AG09309 (cell line): ENCODE data around the gene PYCARD.
"Not testable (repeated sequence)": the region's sequence is repeated elsewhere in the genome, so short reads cannot be mapped to it uniquely, and the experiment has no call there.

Source experiments
- DNase-seq: peaks from one replicate; pipeline ENCODE4 v3.0.0-alpha.2; 2010; ENCODE audit warnings: low read depth
- H3K4me3 ChIP-seq: 2 replicates; pipeline ENCODE4 v1.5.1; 2011; ENCODE audit warnings: mild to moderate bottlenecking, low read depth, low read length, moderate library complexity; ENCODE audit not compliant: control insufficient read depth
- TF ChIP-seq, protein P1 (sequence below): IDR thresholded peaks from 2 replicates; pipeline ENCODE4 v1.5.1; 2011; ENCODE audit warnings: mild to moderate bottlenecking, low read depth, low read length, inconsistent platforms; ENCODE audit not compliant: insufficient read depth, control insufficient read depth; ENCODE audit errors: missing control alignments

Gene PYCARD

DNA sequence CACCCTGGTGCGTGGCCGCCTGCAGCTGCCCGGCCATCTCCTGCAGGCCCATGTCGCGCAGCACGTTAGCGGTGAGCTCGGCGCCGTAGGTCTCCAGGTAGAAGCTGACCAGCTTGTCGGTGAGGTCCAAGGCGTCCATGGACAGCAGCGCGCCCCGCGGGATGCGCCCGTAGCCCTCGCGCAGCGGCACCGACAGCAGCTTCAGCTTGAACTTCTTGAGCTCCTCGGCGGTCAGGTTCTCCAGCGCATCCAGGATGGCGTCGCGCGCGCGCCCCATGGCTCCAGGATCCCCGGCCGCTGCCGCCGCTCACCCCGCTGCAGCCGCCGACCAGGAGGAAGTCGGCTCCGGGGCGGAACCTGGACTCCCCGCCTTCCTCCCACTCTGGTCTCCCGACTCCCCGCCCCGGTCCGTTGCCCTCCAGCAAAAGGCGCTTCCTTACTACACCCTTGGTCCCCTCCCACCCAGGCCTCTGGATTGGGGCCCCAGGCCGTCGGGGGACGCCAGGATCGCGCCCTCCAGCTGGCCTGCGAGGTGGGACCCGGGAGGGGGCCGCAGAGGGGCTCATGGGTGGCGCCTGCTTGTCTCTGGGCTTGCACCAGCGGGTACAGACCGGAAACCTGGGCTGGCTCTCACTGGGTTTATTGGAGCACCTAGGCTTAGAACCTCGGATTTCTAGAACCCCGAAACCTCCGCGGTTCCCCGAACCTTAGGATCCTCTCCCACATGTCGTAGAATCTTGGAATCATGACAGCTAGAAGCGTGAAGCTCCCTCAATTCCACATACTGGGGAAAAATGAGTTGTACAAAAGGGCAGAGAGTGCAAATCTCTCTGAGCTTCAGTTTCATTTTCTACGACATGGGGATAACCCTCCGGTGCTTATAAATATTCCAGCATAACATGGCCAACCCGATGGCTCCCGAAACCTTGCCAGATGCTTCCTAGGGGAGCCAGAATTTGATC lies at the start of gene PYCARD:
Gene PYCARD (minus strand): TSS at position 347 of the 962 bp plus-strand sequence. CDS start 70 bp downstream, at position 277.
- DNase-seq: no peak
- TF ChIP-seq, protein P1, sequence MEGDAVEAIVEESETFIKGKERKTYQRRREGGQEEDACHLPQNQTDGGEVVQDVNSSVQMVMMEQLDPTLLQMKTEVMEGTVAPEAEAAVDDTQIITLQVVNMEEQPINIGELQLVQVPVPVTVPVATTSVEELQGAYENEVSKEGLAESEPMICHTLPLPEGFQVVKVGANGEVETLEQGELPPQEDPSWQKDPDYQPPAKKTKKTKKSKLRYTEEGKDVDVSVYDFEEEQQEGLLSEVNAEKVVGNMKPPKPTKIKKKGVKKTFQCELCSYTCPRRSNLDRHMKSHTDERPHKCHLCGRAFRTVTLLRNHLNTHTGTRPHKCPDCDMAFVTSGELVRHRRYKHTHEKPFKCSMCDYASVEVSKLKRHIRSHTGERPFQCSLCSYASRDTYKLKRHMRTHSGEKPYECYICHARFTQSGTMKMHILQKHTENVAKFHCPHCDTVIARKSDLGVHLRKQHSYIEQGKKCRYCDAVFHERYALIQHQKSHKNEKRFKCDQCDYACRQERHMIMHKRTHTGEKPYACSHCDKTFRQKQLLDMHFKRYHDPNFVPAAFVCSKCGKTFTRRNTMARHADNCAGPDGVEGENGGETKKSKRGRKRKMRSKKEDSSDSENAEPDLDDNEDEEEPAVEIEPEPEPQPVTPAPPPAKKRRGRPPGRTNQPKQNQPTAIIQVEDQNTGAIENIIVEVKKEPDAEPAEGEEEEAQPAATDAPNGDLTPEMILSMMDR: no peak
- H3K4me3 ChIP-seq: peak within 1 kb of the TSS; percentile 69

DNA sequence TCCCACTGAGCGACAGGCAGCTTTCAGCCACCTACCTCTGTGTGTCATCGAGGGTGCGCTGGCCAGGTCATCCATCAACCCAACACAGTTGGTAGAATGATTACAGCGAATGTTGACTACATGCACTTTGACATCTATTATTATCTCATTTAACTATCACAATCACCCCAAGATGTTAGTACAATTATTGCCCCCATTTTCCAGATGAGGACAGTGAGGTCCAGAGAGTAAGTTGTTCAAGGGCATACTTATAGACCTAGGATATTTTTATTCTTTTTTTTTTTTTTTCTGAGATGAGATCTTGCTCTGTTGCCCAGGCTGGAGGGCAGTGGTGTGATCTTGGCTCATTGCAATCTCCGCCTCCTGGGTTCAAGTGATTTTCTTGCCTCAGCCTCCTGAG lies 48.9 kb upstream of the PYCARD start:
- DNase-seq: no peak
- TF ChIP-seq, protein P1: no peak
- no peak overlapping the region for H3K4me3 ChIP-seq

DNA sequence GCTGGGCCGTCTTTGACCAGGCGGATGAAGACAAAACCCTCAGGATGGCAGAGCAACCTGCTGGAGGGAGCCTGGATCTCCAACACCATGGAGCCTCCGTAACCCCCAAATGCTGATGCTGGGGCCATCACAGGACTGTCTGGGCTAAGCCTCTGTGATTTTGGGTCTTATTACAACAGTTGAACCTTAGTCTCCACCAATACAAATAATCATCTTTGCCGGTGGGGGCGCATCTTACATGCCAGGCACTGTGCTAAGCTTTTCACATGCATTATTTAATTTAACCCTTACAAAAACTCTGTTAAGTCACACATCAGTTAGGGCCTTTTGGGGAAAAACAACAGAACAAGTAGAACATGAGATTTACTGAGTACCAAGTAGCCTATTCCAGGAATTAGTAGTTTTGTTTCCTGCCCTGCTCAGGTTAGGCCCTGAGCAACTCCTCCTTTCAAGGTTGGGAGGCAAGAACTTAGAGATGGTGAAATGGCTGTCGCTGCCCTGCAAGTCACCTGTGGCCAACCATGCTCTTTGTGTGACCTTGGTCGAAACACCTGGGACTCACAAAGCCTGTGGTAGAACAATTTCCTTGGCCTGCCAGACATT lies 48.3 kb upstream of the PYCARD start:
- no peak overlapping the region for H3K4me3 ChIP-seq
- DNase-seq: no peak
- TF ChIP-seq, protein P1: no peak

DNA sequence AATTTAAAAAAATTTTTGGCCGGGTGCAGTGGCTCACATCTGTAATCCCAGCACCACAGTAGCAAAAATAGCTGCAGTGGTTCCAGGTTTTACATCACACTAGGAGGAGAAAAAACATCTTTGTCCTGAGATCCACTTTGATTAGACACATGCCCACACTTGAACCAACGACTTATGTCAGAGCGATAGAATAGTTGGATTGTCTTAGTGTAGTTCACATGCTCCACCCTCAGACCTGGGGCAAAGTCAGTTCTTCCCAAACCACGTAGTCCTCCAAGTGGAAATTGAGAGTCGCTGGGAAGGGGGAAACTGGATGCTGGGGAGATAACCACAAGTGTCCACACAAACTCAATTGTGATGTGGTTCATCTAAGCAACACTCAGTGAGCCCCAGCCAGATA lies 45.8 kb upstream of the PYCARD start:
- no peak overlapping the region for H3K4me3 ChIP-seq
- DNase-seq: no peak
- TF ChIP-seq, protein P1: no peak

DNA sequence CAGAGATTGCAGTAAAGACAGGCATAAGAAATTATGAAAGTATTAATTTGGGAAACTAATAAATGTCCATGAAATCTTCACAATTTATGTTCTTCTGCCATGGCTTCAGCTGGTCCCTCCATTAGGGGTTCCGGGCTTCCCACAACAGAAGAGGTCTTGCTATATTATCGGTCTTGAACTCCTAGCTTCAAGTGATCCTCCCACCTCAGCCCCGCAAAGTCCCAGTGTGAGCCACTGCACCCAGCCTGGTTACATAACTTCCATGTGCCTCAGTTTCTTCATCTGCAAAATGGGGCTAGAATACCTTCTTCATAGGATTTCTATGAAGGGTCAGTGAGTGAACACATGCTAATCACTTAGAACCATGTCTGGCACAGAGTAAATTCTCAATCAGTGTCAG lies 43.7 kb upstream of the PYCARD start:
- DNase-seq: no peak
- TF ChIP-seq, protein P1: no peak
- no peak overlapping the region for H3K4me3 ChIP-seq

DNA sequence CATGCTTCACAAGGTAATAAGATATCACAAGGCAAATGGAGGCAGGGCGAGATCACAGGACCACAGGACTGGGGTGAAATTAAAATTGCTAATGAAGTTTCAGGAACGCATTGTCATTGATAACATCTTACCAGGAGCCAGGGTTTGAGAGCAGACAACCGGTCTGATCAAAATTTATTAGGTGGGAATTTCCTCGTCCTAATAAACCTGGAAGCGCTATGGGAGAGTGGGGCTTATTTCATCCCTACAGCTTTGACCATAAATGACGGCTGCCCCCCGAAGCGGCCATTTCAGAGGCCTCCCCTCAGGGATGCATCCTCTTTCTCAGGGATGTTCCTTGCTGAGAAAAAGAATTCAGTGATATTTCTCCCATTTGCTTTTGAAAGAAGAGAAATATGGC lies 43.0 kb upstream of the PYCARD start:
- DNase-seq, H3K4me3 ChIP-seq: not testable (repeated sequence)
